Subcutaneous adipose tissue (tissue), 4 donors: Measurements from ENCODE around the gene HDHD5. TPM values are rescaled to one million over a fixed set of nuclear protein-coding genes. Genes with fewer than 3 reads are reported as not detected.

Experiments used
- total RNA-seq, 4 donors: library from RNA; depleted of rRNA; stranded (reverse); fragments of >200 nt; gene quantifications; one replicate each; pipeline ENCODE4 v1.1.0, GENCODE V29; 2016
- TF ChIP-seq, protein P1 (sequence below): fragments of 450-650 bp; IDR thresholded peaks from one replicate; pipeline ENCODE4 v1.5.1; 2016; ENCODE audit warnings: low read depth, mild to moderate bottlenecking, control low read depth, antibody characterized with exemption, moderate library complexity

Gene HDHD5
- total RNA-seq, 4 donors from 2014 or later = 23.0 to 73.1 (median 41.7) TPM

DNA sequence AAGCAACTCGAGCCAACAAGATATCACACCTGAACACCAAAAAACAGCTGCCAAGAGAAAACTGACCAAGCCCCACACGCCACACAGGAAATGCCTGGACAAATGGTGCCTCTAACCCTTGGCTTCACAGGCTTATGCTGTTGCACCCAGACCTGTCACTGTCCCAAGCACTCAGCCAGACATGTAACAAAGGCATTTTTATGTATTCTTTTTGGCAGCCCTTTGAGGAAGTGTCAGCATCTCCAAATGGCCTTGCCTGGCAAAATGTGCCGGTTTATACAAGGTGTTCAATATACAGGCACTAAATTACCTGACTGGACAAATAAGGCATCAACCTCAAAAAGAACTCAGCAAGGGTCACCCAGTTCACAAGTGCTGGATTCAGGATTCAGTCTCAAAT lies 6.1 kb downstream of the HDHD5 start:
- TF ChIP-seq, protein P1, sequence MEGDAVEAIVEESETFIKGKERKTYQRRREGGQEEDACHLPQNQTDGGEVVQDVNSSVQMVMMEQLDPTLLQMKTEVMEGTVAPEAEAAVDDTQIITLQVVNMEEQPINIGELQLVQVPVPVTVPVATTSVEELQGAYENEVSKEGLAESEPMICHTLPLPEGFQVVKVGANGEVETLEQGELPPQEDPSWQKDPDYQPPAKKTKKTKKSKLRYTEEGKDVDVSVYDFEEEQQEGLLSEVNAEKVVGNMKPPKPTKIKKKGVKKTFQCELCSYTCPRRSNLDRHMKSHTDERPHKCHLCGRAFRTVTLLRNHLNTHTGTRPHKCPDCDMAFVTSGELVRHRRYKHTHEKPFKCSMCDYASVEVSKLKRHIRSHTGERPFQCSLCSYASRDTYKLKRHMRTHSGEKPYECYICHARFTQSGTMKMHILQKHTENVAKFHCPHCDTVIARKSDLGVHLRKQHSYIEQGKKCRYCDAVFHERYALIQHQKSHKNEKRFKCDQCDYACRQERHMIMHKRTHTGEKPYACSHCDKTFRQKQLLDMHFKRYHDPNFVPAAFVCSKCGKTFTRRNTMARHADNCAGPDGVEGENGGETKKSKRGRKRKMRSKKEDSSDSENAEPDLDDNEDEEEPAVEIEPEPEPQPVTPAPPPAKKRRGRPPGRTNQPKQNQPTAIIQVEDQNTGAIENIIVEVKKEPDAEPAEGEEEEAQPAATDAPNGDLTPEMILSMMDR = no peak

GRCh38 chr22:17152340-17152739 lies 6.7 kb downstream of the HDHD5 start:
- TF ChIP-seq, protein P1 = no peak

DNA sequence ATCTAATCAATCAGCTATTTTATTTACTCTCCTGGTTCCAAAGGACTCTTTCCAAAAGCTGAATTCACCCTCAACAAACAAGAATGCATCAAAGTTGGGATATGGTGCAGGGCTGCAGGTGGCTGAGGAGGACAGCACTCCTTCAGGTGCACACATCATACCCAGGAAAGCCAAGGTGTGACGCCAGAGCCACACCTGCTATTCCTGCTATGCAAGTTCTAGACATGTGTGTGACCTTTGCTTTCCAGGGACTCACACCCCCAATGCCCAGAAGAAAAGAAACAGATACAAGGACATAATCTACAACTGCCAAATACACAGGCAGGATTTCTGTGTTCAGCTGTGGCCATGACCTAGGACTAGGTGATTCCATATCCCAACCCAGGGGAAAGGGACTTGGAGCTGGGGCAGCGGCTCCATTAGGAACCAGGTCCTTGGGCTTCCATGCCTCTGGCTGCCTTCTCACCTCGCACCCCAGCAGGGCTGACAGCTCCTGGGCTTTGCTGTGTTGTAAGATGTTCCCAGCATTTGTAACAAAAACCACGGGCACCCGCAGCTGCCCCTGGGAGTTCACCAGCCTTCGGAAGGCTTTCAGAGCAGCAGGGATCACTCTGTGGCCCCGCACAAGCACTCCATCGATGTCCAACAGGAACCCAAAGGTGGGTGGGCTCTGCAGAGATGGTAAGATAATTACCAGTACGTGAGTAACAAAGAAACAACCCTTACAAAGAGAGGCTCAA lies 9.8 kb downstream of the HDHD5 start:
- TF ChIP-seq, protein P1 = no peak

DNA sequence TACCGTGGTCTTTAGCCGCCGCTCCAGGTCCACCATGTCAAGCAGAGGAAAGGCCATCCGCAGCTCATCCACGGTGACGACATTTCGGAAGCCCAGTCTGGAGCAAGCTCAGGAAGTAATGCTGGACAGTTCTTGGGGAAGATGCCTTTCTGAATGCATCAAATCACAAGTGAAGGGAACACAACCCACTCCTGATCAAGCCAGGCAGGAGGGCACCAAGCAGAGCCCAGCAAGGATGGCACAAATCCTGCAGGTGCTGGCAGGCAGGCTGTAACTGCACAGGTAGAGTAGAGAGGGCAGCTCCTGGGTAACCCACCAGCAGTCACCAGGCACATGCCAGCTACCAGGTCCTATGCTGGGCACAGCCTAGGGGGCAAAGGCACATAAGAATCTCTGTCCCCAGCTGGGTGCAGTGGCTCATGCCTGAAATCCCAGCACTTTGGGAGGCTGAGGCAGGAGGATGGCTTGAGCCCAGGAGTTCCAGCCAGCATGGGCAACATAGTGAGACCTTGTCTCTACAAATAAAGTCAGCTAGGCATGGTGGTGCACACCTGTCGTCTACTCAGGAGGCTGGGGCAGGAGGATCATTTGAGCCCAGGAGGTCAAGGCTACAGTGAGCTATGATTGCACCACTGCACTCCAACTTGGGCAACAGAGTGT lies 13.9 kb downstream of the HDHD5 start:
- TF ChIP-seq, protein P1 = no peak

DNA sequence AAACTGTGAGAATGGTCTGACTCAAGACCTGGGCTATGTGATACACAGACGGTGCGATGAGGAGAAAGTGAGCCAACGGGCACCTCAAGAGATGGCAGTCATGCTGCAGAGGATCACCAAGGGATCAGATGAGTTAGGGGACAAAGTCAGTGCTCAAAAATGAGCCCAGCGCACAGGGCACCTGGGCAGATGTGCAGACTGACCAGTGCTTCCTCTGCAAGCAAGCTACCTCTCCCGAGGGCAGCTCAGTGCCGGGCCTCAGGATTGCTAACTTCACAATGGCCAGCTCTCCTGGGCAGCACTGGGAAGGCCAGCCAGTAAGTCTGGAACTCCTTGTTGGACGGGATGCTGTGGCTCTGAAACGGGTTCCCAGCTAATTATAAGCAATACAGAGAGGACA lies 15.3 kb downstream of the HDHD5 start:
- TF ChIP-seq, protein P1 = no peak

- TF ChIP-seq, protein P1 = no peak
Measured at GRCh38 chr22:17143101-17143500, 16.0 kb downstream of the HDHD5 start.
